ENCODE data around the gene LY86.

DNA sequence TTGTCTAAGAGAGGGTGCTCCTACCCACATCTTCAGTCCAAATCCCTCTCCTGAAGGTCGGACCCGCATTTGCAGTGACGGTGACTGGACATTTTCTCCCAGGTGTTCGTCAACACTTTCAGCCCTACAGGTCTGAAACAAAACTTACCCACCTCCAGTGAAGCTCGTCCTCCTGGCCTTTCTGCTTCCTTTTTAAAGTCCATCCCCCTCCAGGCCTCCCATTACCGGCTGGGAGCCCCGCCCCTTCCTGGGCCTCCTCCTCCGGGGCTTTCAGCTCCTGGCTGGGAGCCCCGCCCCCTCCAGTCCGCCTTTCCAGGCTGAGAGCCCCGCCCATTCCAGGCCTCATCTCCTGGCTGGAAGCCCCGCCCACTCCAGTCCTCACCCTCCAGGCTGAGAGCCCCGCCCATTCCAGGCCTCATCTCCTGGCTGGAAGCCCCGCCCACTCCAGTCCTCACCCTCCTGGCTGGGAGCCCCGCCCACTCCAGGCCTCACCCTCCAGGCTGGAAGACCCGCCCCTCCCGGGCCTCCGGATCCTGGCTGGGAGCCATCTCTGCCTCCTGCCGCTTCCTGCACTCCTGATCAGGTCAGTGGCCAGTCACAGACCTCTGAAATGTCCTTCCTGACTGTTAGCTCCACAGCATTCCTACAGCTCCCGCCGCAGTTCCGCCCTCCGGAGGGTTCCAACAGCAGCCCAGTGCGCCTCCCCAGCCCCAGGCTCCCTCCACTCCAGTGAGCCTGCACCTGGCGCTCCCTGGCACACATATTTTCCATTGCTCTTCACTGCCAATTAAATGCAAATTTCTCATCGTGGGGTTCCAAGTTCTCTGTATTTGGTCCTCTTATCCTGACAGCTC lies 98.5 kb downstream of the LY86 start:
- TF ChIP-seq, protein P1, sequence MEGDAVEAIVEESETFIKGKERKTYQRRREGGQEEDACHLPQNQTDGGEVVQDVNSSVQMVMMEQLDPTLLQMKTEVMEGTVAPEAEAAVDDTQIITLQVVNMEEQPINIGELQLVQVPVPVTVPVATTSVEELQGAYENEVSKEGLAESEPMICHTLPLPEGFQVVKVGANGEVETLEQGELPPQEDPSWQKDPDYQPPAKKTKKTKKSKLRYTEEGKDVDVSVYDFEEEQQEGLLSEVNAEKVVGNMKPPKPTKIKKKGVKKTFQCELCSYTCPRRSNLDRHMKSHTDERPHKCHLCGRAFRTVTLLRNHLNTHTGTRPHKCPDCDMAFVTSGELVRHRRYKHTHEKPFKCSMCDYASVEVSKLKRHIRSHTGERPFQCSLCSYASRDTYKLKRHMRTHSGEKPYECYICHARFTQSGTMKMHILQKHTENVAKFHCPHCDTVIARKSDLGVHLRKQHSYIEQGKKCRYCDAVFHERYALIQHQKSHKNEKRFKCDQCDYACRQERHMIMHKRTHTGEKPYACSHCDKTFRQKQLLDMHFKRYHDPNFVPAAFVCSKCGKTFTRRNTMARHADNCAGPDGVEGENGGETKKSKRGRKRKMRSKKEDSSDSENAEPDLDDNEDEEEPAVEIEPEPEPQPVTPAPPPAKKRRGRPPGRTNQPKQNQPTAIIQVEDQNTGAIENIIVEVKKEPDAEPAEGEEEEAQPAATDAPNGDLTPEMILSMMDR (IDR thresholded peaks at IDR 0.05) = no peak
- TF ChIP-seq POLR2A (IDR thresholded peaks at IDR 0.05) = no peak

Data from testis (tissue), 2 donors.